Sigmoid colon (tissue), 4 donors: Measurements from ENCODE around the gene ATP2C1.

ENCODE experiments used
- CTCF ChIP-seq, 4 experiments: fragments of 450-650 bp in 3 of 4; fragments of 200-600 bp in 1 of 4; IDR thresholded peaks; one replicate each; pipeline ENCODE4 v1.5.1; 2016 to 2019; ENCODE audit warnings: antibody characterized with exemption in 4 of 4, mild to moderate bottlenecking in 3 of 4, moderate library complexity in 2 of 4
- EP300 ChIP-seq, 4 donors: sonication (generic); formaldehyde crosslinking; IDR thresholded peaks; one replicate each; pipeline ENCODE4 v1.6.1; 2017; ENCODE audit warnings: antibody characterized with exemption in 4 of 4
- POLR2A ChIP-seq, 2 donors: fragments of 450-650 bp; IDR thresholded peaks; one replicate each; pipeline ENCODE4 v1.6.1; 2016; ENCODE audit warnings: antibody characterized with exemption in 2 of 2, mild to moderate bottlenecking in 2 of 2, moderate library complexity in 2 of 2
- POLR2AphosphoS5 ChIP-seq, 4 donors: sonication (generic); formaldehyde crosslinking; IDR thresholded peaks; one replicate each; pipeline ENCODE4 v1.6.1; 2017; ENCODE audit warnings: antibody characterized with exemption in 4 of 4

DNA sequence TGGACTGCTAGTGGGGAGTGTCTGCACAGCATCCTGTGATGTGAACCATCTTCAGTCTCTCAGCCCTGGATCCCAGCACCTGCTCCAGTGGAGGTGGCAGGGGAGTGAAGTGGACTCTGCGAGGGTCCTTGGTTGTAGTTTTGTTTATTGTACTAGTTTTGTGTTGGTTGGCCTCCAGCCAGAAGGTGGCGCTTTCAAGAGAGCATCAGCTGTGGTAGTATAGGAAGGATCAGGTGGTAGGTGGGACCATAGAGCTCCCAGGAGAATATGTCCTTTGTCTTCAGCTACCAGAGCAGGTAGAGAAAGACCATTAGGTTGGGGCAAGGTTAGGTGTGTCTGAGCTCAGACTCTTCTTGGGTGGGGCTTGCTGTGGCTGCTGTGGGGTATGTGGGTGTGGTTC is 153.7 kb downstream of the ATP2C1 start:
- TF ChIP-seq POLR2A (IDR thresholded peaks at IDR 0.05): no peak
- no peak for TF ChIP-seq CTCF (IDR thresholded peaks at IDR 0.05)
- TF ChIP-seq POLR2AphosphoS5 (IDR thresholded peaks at IDR 0.05): no peak
- no peak for TF ChIP-seq EP300 (IDR thresholded peaks at IDR 0.05)
